HCT116 (cell line): ENCODE measurements around the gene KDSR. TPM values are rescaled to one million over a fixed set of nuclear protein-coding genes. Genes with fewer than 3 reads are reported as not detected.

ENCODE experiments used
- ATAC-seq: fragments of 200-7000 bp; cut with Tn5 transposase; 2 replicates; pipeline ENCODE4 v1.9.1; 2020; ENCODE audit warnings: mild to moderate bottlenecking, moderate library complexity
- BruUV-seq: library from RNA; stranded (reverse); fragments of 400-500 nt; replicated peaks from 2 replicates; lab custom pipeline; 2021; lab: Mats Ljungman, UMichigan
- CTCF ChIA-PET: fragments of 300-600 bp; sonication (Branson Sonifier 250); formaldehyde crosslinking; loops from one replicate; lab custom pipeline; 2021; ENCODE audit warnings: antibody characterized with exemption; lab: Charles Lee
- POLR2A ChIA-PET: fragments of 300-600, 350-600 bp; sonication (Branson Sonifier 250); formaldehyde crosslinking; loops from one replicate; lab custom pipeline; 2021; ENCODE audit warnings: antibody characterized with exemption; lab: Charles Lee
- RAD21 ChIA-PET, 2 experiments: fragments of 300-600 bp; sonication (Branson Sonifier 250); formaldehyde crosslinking; loops; one replicate each; lab custom pipeline; 2023; ENCODE audit warnings: low total read pairs in 2 of 2; ENCODE audit not compliant: uncharacterized antibody in 2 of 2, unreplicated experiment in 2 of 2, low non-redundant PET in 1 of 2; lab: Charles Lee
- DNase-seq: peaks from one replicate; pipeline ENCODE4 v3.0.0-alpha.2; 2010; ENCODE audit warnings: low read depth, low spot score
- H2AFZ ChIP-seq: fragments of 200-600 bp; shearing (Covaris generic), sonication (generic); 2 replicates; pipeline ENCODE4 v1.6.1; 2017; ENCODE audit warnings: low read depth, mixed run types, mixed read lengths, antibody characterized with exemption, low read length; ENCODE audit not compliant: poor library complexity, severe bottlenecking
- H3K27ac ChIP-seq: 2 replicates; pipeline ENCODE4 v1.5.1; 2012; ENCODE audit warnings: low read depth, low read length
- H3K27me3 ChIP-seq: fragments of 200-600 bp; sonication (generic); 2 replicates; pipeline ENCODE4 v1.6.1; 2016; ENCODE audit warnings: mixed run types, low read length, mixed read lengths; ENCODE audit not compliant: insufficient read depth
- H3K36me3 ChIP-seq, 2 experiments: fragments of 200-500 bp in 1 of 2; fragments of 200-600 bp in 1 of 2; sonication (Bioruptor generic) in 1 of 2; sonication (generic) in 1 of 2; 2 replicates each; pipeline versions ENCODE4 v1.5.1 to v1.6.1; 2014 to 2016; ENCODE audit warnings: low read length in 2 of 2, inconsistent platforms in 1 of 2, mixed read lengths in 1 of 2, mixed run types in 1 of 2; ENCODE audit not compliant: insufficient read depth in 2 of 2, control insufficient read depth in 1 of 2
- H3K4me1 ChIP-seq, 2 experiments: fragments of 200-600 bp in 1 of 2; sonication (generic) in 1 of 2; 2 replicates each; pipeline versions ENCODE4 v1.5.1 to v1.6.1; 2012 to 2017; ENCODE audit warnings: low read length in 2 of 2, inconsistent platforms in 1 of 2, mild to moderate bottlenecking in 1 of 2, mixed read lengths in 1 of 2, mixed run types in 1 of 2, moderate library complexity in 1 of 2; ENCODE audit not compliant: insufficient read depth in 2 of 2, control insufficient read depth in 1 of 2
- H3K4me2 ChIP-seq: fragments of 200-600 bp; sonication (generic); 2 replicates; pipeline ENCODE4 v1.6.1; 2017; ENCODE audit warnings: mixed run types, low read length, mixed read lengths
- H3K4me3 ChIP-seq, 2 experiments: fragments of 200-600 bp in 1 of 2; sonication (generic) in 1 of 2; replicated peaks in 1 of 2; 2 replicates each; pipeline ENCODE4 v1.5.1; 2011 to 2016; ENCODE audit warnings: low read length in 2 of 2, control low read depth in 1 of 2, low read depth in 1 of 2, mild to moderate bottlenecking in 1 of 2, mixed read lengths in 1 of 2, mixed run types in 1 of 2
- H3K79me2 ChIP-seq: fragments of 200-600 bp; sonication (generic); 2 replicates; pipeline ENCODE4 v1.6.1; 2017; ENCODE audit warnings: mild to moderate bottlenecking, mixed run types, low read length, moderate library complexity, mixed read lengths; ENCODE audit not compliant: insufficient read depth
- H3K9ac ChIP-seq: fragments of 200-600 bp; sonication (generic); 2 replicates; pipeline ENCODE4 v1.6.1; 2016; ENCODE audit warnings: low read length, mixed read lengths
- H3K9me2 ChIP-seq: fragments of 200-600 bp; sonication (generic), shearing (Covaris generic); 2 replicates; pipeline ENCODE4 v1.6.1; 2017; ENCODE audit warnings: mixed run types, mild to moderate bottlenecking, moderate library complexity; ENCODE audit not compliant: insufficient read depth
- H3K9me3 ChIP-seq, 2 experiments: fragments of 200-500 bp in 1 of 2; fragments of 200-600 bp in 1 of 2; sonication (Bioruptor generic) in 1 of 2; sonication (generic) in 1 of 2; 2 replicates each; pipeline ENCODE4 v1.6.1; 2014 to 2017; ENCODE audit warnings: low read length in 2 of 2, mixed read lengths in 2 of 2, inconsistent platforms in 1 of 2, low read depth in 1 of 2, mild to moderate bottlenecking in 1 of 2, mixed run types in 1 of 2, moderate library complexity in 1 of 2; ENCODE audit not compliant: control insufficient read depth in 1 of 2, insufficient read depth in 1 of 2
- H4K20me1 ChIP-seq: fragments of 200-600 bp; sonication (generic), shearing (Covaris generic); 2 replicates; pipeline ENCODE4 v1.6.1; 2017; ENCODE audit warnings: mixed run types, mild to moderate bottlenecking, moderate library complexity; ENCODE audit not compliant: insufficient read depth
- ATF3 ChIP-seq: IDR thresholded peaks from 2 replicates; pipeline ENCODE4 v1.6.1; 2012
- CBX3 ChIP-seq: IDR thresholded peaks from 2 replicates; pipeline ENCODE4 v1.6.1; 2012; ENCODE audit warnings: low read depth
- CEBPB ChIP-seq: IDR thresholded peaks from 2 replicates; pipeline ENCODE4 v1.6.1; 2012; ENCODE audit warnings: low read depth
- CTCF ChIP-seq, 3 experiments: fragments of 200-600 bp in 1 of 3; sonication (generic) in 1 of 3; IDR thresholded peaks in 2 of 3; conservative IDR thresholded peaks in 1 of 3; 2 replicates each; pipeline ENCODE4 v1.5.1; 2012 to 2017; ENCODE audit warnings: low read depth in 2 of 3, low read length in 2 of 3, antibody characterized with exemption in 1 of 3, borderline replicate concordance in 1 of 3, control low read depth in 1 of 3, mild to moderate bottlenecking in 1 of 3, mixed read lengths in 1 of 3, mixed run types in 1 of 3, moderate library complexity in 1 of 3; ENCODE audit not compliant: insufficient read depth in 1 of 3
- EGR1 ChIP-seq: IDR thresholded peaks from 2 replicates; pipeline ENCODE4 v1.6.1; 2012; ENCODE audit warnings: low read depth
- ELF1 ChIP-seq: IDR thresholded peaks from 2 replicates; pipeline ENCODE4 v1.6.1; 2012; ENCODE audit warnings: low read depth, borderline replicate concordance
- EZH2 ChIP-seq: fragments of 200-600 bp; sonication (generic); IDR thresholded peaks from 2 replicates; pipeline ENCODE4 v1.6.1; 2017; ENCODE audit warnings: antibody characterized with exemption, mixed run types
- EZH2phosphoT487 ChIP-seq: fragments of 200-600 bp; IDR thresholded peaks from 2 replicates; pipeline ENCODE4 v1.6.1; 2018; ENCODE audit warnings: antibody characterized with exemption, borderline replicate concordance
- FOSL1 ChIP-seq: IDR thresholded peaks from 2 replicates; pipeline ENCODE4 v1.6.1; 2012; ENCODE audit warnings: low read depth
- JUND ChIP-seq: IDR thresholded peaks from 2 replicates; pipeline ENCODE4 v1.6.1; 2012
- RAD21 ChIP-seq: IDR thresholded peaks from 2 replicates; pipeline ENCODE4 v1.6.1; 2012; ENCODE audit warnings: low read depth, mild to moderate bottlenecking
- SIN3A ChIP-seq: IDR thresholded peaks from 2 replicates; pipeline ENCODE4 v1.6.1; 2012; ENCODE audit warnings: low read depth
- SP1 ChIP-seq: IDR thresholded peaks from 2 replicates; pipeline ENCODE4 v1.6.1; 2012; ENCODE audit warnings: low read depth
- SRF ChIP-seq: IDR thresholded peaks from 2 replicates; pipeline ENCODE4 v1.6.1; 2012; ENCODE audit warnings: low read depth
- TCF7L2 ChIP-seq: IDR thresholded peaks from 2 replicates; pipeline ENCODE4 v1.7.0; 2011; ENCODE audit warnings: borderline replicate concordance, inconsistent platforms; ENCODE audit not compliant: insufficient read depth, insufficient read length; ENCODE audit errors: extremely low read depth
- YY1 ChIP-seq: IDR thresholded peaks from 2 replicates; pipeline ENCODE4 v1.6.1; 2011; ENCODE audit warnings: low read length, low read depth, moderate library complexity, mild to moderate bottlenecking; ENCODE audit not compliant: insufficient replicate concordance; ENCODE audit errors: extremely low read depth
- ZBTB33 ChIP-seq: IDR thresholded peaks from 2 replicates; pipeline ENCODE4 v1.6.1; 2011; ENCODE audit warnings: mild to moderate bottlenecking, low read length, moderate library complexity; ENCODE audit not compliant: insufficient replicate concordance; ENCODE audit errors: extremely low read depth
- ZNF274 ChIP-seq: fragments of 200-500 bp; sonication (Bioruptor generic); IDR thresholded peaks from 2 replicates; pipeline ENCODE4 v1.6.1; 2014; ENCODE audit warnings: mild to moderate bottlenecking, low read depth, low read length, inconsistent platforms
- intact Hi-C: fragments of 100-400 bp; cut with micrococcal nuclease; formaldehyde crosslinking; loops from 2 replicates; pipeline ENCODE4 v1.10.0; 2022
- total RNA-seq: library from RNA; stranded (reverse); gene quantifications from one replicate; pipeline ENCODE4 v1.2.1, GENCODE V29; 2021; ENCODE audit not compliant: unreplicated experiment
- TF ChIP-seq, protein P1 (sequence below): IDR thresholded peaks from 2 replicates; pipeline ENCODE4 v1.6.1; 2012; ENCODE audit warnings: low read depth
- TF ChIP-seq, protein P2 (sequence below): IDR thresholded peaks from 2 replicates; pipeline ENCODE4 v1.6.1; 2012

Gene KDSR
- total RNA-seq, 1 experiment from 2014 or later, result 68.6 TPM

GRCh38 chr18:63290166-63290820 is 76.7 kb downstream of the KDSR start:
- Histone ChIP-seq H4K20me1 (no peaks in the 10 kb centered on the region), H3K36me3 (no peaks in the 10 kb centered on the region), H3K4me3 (no peak overlapping the region), H3K27me3 (peaks cover 14% of the 10 kb centered on the region; the same call in 1 of the 2 replicates), H3K9me3 (no peaks in the 10 kb centered on the region), H2AFZ (no peak overlapping the region), H3K9me2 (no peaks in the 10 kb centered on the region; the same call in 1 of the 2 replicates), H3K79me2 (no peaks in the 10 kb centered on the region), H3K4me1 (no peaks in the 10 kb centered on the region), H3K27ac (no peak overlapping the region), H3K4me2 (no peak overlapping the region), H3K9ac (no peak overlapping the region)
- intact Hi-C loops, result no loop called here
- TF ChIP-seq FOSL1 (no peak), SIN3A (no peak), CTCF (IDR thresholded peaks at IDR 0.05 in 2 of 3, conservative IDR thresholded peaks at IDR 0.05 in 1 of 3; ENCODE audit: borderline replicate concordance in 1 of 3, insufficient read depth in 1 of 3, low read depth in 2 of 3, low read length in 2 of 3) (no peak), SP1 (no peak), EGR1 (no peak), ATF3 (no peak), CEBPB (no peak), CBX3 (no peak), TCF7L2 (no peak), JUND (no peak), ELF1 (no peak), EZH2phosphoT487 (no peak), YY1 (no peak), RAD21 (no peak), SRF (no peak), ZBTB33 (no peak), EZH2 (no peak), ZNF274 (no peak)
- TF ChIP-seq, protein P1, sequence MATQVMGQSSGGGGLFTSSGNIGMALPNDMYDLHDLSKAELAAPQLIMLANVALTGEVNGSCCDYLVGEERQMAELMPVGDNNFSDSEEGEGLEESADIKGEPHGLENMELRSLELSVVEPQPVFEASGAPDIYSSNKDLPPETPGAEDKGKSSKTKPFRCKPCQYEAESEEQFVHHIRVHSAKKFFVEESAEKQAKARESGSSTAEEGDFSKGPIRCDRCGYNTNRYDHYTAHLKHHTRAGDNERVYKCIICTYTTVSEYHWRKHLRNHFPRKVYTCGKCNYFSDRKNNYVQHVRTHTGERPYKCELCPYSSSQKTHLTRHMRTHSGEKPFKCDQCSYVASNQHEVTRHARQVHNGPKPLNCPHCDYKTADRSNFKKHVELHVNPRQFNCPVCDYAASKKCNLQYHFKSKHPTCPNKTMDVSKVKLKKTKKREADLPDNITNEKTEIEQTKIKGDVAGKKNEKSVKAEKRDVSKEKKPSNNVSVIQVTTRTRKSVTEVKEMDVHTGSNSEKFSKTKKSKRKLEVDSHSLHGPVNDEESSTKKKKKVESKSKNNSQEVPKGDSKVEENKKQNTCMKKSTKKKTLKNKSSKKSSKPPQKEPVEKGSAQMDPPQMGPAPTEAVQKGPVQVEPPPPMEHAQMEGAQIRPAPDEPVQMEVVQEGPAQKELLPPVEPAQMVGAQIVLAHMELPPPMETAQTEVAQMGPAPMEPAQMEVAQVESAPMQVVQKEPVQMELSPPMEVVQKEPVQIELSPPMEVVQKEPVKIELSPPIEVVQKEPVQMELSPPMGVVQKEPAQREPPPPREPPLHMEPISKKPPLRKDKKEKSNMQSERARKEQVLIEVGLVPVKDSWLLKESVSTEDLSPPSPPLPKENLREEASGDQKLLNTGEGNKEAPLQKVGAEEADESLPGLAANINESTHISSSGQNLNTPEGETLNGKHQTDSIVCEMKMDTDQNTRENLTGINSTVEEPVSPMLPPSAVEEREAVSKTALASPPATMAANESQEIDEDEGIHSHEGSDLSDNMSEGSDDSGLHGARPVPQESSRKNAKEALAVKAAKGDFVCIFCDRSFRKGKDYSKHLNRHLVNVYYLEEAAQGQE, result no peak
- TF ChIP-seq, protein P2, sequence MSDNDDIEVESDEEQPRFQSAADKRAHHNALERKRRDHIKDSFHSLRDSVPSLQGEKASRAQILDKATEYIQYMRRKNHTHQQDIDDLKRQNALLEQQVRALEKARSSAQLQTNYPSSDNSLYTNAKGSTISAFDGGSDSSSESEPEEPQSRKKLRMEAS, result no peak
- BruUV-seq, result no TSS peak
- ATAC-seq, result no peak
- ChIA-PET CTCF (no interaction called here), RAD21 (no interaction called here), POLR2A (no interaction called here)
- DNase-seq, result no peak
